ENCODE measurements around the gene ARL5A.
"Not testable (repeated sequence)": the region's sequence is repeated elsewhere in the genome, so short reads cannot be mapped to it uniquely, and the experiment has no call there.

Gene ARL5A, protein sequence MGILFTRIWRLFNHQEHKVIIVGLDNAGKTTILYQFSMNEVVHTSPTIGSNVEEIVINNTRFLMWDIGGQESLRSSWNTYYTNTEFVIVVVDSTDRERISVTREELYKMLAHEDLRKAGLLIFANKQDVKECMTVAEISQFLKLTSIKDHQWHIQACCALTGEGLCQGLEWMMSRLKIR

DNA sequence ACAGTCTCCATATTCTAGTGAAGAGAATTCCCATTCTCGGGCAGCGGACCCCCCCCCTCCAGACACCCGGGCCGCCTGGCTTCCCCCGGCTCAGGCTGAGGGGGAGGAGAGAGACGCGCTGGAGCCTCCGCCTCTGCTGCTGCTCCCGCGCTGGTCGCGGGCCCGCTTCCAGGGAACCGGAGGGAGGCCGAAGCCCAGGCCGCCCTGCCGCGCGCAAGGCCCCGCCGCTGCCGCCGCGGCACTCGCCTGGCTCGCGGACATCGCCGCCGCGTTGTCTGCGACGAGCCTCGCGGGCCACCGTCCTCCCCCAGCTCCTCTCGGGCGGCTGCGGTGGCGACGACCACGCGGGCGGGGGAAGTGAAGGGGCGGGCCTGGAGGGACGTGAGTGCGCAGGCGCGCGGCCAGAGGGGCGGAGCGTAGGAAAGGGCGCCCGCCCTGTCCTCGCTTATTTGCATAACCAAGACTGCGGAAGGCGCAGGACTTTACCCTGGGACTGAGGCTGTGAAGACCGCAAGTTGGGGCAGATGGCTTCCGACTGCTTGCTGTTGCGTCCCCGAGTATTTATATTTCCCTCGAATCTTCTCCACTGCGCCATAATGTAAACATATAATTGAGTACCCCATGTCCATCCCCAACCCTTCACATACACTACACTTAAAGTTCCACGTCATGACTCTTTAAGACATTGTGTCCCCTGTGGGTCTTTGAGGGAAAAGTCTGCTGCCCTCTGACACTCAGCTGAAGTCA lies at the start of gene ARL5A:
ARL5A (minus strand) TSS at position 279 of the 747 bp plus-strand sequence; CDS start at position 34, 245 bp downstream.
- DNase-seq (ENCODE audit: low read depth, low spot score), result peak; percentile 97

DNA sequence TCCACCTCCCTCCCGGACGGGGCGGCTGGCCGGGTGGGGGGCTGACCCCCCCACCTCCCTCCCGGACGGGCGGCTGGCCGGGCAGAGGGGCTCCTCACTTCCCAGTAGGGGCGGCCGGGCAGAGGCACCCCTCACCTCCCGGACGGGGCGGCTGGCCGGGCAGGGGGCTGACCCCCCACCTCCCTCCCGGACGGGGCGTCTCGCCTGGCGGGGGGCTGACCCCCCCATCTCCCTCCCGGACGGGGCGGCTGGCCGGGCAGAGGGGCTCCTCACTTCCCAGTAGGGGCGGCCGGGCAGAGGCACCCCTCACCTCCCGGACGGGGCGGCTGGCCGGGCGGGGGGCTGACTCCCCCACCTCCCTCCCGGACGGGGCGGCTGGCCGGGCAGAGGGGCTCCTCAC lies 47.4 kb upstream of the ARL5A start:
- DNase-seq (ENCODE audit: low read depth, low spot score), result not testable (repeated sequence)

DNA sequence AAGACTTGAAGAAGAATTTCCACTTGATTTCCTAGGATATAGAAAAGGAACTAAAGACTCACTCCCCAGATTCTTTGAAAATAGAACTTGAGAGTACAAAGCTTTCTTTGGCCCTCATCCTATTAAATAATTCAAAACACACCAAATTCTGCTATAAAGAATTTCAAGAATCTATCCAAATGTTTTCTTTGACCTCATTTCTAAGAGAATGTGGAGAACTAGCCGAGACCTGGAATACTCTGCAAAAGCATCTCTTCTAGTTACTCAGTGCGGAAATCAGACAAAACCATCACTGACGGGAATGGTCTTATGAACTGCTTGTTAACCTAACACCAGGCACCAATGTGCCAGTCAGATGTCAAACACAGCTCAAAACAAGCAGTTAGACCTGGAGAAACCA lies 44.2 kb upstream of the ARL5A start:
- no peak for DNase-seq (ENCODE audit: low read depth, low spot score)

DNA sequence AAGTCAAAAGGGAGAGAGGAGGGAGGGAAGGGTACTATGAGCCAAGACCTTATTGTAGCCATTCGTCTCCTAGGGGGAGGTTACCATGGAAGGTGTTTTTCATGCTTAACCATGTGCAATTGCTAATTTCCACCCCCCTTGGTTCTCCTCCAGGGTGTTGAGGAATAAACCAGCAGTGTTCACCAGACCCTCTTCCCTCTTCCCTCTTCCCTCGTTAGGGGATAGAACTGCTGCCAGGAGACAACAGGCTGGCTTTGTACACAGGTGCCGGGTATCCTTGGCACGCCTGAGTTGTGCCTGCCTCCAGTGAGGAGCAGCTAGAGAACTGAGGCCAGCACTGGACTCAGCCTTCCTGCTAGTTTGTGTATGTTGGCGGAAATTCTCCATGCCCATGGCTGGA lies 41.1 kb upstream of the ARL5A start:
- DNase-seq (ENCODE audit: low read depth, low spot score), result no peak

DNA sequence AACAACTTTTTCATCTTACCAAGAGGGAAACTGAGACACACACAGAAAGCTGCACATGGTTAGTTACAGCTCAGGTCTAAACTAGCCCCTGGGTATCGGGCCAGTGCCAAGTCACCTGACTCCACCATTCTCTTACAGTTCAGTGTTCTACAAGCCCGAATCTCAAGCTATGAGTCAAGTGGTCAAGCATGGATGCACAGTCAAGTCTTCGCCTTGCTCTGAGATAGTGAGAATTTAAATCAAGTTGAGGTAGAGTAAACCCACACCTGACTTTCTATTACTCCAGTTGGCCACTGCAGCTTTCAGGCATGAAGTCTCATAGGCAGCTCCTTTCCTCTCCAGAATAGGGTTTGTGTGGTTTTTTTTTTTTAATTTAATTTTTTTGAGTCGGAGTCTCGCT lies 34.5 kb upstream of the ARL5A start:
- DNase-seq (ENCODE audit: low read depth, low spot score), result no peak

DNA sequence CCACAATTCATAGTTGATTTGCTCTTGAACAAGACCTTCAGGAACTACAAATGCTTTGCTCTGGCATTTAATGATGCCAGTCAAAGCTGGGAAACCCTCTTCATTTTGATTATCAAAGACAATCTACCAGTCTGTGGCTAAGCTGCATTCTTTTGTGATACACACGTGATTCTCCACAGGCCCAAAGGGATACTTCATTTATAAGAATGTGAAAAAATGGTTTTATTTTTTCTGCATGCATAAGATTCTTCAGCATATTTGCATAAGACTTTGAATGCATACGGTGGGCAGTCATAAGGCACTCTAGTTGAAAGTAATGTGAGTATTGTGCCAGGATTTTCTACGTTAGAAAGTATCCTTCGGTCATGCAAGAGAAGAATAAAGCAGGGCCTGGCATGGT lies 33.0 kb upstream of the ARL5A start:
- DNase-seq (ENCODE audit: low read depth, low spot score), result no peak

DNA sequence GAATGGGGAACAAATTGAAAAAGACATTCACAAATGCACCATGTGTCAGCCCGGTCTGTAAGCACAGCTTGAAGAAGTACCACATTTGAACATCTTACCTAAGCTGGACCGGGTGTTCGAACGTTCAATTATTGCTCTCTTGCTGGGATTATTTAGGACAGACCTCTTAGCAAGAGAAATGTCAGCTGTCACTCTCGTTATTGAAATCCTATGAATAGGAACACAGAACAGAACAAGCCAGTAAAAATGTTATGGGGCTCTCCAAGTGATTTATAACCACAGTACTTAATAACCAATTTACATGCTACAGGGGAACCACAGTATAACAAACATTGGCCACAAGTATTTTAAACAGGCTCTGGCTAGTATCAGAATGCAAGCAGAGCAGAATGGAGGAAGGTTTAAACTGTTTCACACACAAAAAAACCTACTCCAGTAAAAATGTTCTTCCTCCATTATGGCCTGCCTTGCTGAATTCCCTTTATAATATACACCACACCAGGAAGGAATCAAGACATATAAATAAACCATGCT lies 32.5 kb upstream of the ARL5A start:
- no peak for DNase-seq (ENCODE audit: low read depth, low spot score)

DNA sequence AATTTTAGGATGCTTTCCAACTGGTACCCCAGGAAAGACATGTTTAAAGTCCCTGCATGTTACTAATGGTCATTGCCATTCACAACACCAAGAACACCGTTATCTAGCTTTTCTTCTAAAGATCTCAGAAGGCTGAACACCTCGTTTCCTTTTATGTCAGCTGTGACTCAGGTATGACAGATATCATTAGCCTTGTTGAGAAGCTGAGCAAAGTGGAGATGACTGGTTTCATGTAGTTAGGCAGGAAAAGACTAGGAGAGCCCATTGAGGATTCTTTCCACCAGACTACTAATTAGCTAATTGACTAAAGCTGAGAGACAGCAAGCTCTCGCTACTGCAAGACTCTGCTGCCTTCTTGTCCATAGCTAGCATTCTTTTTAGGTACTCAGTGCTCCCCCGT lies 32.0 kb upstream of the ARL5A start:
- no peak for DNase-seq (ENCODE audit: low read depth, low spot score)

DNA sequence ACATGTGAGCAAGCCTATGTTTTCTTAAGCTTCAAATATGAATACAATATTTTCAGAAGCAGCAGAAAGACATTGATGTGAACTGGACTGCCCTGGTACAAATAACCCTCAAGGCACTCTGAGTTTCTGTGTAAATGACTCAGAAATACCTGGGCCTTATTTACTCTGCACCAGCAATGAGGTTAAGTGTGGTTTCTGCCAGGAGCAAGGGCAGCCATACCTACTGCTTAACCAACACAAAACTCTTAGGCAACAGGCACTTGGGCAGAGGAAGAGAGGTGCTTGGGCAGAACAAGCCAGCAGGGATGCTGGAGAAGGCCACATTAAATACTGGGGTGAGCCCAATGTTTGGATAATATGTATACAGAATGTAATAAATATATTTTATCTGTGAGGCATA lies 29.4 kb upstream of the ARL5A start:
- no peak for DNase-seq (ENCODE audit: low read depth, low spot score)

DNA sequence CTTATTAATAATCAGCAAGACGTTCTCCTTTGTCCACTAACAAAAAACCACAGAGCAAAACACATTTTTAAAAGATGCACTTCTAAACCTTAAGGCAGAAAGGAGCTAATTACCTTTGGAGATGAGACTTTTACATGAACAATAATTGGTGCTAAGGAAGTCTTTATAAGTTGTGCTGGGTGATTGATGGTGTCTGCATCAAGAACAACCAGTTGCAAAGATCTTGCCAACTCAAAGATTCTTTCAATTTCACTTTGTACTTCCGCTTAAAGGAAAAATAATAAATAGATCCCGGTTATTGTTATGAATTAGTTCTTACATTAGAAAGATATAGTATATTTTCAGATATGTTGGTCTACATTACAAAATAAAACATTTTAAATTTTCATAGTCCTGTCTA lies 26.9 kb upstream of the ARL5A start:
- no peak for DNase-seq (ENCODE audit: low read depth, low spot score)

DNA sequence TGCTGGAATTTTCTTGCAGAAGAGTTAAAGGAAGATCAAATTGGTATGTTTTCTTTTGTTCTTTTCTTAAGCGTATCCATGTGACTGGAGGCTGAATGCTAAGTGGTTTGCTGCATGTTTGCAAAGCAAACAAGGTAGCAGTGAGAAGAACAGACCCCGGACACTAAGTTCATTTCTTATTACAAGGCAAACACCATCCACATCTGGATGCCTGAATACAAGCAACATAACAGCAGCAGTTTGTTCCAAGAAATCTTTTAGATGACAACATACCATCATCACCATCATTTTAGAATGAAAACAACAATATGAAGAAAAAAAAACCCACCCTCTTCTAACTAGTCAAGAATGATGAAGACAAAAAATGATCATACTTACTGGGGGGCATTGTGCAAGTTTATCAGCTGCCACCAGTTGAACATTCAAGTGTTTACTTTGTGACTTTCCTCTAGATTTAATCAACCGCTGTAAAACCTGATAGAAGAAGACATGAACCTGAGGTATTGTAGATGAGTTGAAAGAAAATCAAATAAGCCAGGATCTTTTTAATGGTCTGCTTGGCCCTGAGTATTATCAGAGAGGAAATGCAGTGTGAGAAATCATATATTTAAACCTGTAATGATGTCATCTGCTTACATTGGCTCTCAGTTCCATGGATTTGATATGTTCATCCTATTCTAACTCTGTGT lies 25.0 kb upstream of the ARL5A start:
- DNase-seq (ENCODE audit: low read depth, low spot score), result no peak

DNA sequence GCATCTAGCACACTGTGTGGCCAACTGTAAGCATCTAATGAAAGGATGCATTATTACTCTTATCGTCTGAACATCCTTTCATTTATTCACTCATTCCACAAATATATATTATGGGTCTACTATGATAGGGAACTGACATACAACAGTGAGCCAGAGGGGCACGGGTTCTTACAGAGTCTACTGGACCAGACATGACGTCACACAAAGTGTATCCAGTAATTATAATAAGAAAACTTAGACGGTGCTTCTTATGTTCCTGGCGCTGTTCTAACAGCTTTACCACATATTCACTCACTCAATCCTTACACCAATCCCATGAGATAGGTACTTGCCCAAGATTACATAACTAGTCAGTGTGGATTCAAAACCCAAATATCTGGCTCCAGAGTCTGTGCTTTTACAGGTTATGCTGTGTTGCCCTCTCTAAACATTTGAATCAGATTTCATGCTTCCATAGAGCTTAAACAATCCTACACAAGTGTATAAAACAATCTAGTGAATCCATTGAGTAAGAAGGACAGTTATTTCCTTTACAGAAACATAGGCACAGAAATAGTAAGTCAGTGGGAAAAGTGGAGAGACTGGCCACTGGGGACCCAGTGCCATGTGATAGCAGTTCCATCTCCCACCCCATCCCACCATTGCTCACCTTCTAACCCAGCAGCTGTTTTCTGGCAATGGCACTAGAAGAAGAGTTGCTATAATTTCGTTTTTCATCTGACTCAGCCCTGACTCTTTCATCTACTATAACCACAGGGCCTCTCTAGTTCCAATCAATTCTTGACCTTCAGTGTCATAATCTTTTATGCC lies 24.2 kb upstream of the ARL5A start:
- no peak for DNase-seq (ENCODE audit: low read depth, low spot score)

DNA sequence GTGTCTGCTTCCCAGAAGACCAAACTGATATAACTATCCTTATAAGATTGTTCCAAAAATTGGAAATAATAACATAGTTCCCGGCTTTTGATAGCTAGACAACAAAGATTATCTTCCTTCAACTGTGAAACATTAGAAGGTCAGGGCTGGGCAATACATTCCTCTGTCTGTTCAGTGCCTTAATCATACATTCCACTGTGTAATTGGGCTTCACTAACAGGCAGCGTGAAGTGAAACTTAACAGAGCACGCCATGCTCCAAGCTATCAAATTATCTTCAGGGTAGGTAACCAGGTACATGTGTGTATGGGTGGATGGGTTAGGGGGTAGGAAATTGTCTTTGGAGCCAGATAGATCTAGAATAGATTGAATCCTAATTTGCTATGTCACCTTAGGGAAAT lies 23.5 kb upstream of the ARL5A start:
- no peak for DNase-seq (ENCODE audit: low read depth, low spot score)

DNA sequence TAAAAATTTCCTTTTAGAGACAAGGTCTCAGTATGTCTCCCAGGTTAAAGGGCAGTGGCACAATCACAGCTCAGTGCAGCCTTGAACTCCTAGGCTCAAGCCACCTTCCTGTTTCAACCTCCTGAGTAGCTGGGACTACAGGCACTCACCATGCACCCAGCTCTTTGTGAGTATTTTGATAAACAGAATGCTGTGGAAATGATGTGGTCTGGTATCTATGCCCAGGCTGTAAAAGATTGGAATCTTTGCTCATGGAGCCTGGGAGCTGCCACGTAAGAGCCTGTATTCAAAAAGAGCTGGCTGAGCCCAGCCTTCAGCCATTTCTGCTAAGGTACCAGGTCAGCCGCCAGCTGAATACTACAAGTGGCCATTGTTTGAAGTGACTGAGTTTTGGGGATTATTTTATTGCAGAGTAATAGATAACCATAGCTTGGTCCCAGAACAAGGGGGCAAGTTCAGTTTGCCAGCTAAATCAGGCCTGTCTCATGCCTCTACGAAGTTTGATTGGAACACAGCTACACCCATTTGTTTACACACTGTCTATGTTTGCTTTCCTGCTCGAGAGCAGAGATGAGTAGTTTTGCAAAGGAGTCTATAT lies 21.3 kb upstream of the ARL5A start:
- DNase-seq (ENCODE audit: low read depth, low spot score), result no peak

DNA sequence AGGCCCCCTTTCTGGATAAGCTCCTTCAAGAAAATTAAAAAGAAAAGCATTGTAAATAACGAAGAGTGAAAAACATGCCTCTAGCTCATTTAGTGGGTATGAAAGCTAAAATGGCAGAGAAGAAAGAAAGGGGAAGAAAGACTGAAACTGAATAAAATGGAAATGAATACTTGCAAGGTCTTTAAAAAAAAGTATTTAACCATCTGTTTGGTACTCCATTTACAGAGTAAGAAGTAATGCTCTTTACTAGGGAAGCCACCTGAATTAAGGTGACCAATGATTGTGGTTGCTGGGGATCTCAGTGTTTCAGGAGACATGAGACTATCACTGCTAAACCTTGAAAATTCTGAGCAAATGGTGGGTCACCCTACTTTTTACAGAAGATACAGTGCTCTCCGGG lies 17.7 kb upstream of the ARL5A start:
- no peak for DNase-seq (ENCODE audit: low read depth, low spot score)

DNA sequence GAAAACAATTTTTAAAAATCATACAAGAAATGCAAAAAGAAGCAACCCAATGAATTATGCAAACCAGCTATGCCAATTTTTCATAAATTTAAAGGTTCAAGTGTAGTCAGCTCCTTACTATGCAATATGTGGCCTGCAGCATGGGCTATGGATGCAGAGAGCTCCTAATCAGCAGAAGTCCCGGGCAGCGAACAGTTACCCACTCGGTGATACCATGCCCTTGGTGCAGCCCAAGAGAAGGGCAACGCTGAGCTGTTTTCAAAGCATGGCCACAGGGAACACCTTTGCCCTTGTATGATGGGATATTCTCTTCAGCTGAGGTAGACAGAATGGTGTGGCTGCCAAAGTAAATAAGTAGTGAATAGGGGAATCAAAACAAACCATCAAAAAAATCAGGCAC lies 17.3 kb upstream of the ARL5A start:
- no peak for DNase-seq (ENCODE audit: low read depth, low spot score)

DNA sequence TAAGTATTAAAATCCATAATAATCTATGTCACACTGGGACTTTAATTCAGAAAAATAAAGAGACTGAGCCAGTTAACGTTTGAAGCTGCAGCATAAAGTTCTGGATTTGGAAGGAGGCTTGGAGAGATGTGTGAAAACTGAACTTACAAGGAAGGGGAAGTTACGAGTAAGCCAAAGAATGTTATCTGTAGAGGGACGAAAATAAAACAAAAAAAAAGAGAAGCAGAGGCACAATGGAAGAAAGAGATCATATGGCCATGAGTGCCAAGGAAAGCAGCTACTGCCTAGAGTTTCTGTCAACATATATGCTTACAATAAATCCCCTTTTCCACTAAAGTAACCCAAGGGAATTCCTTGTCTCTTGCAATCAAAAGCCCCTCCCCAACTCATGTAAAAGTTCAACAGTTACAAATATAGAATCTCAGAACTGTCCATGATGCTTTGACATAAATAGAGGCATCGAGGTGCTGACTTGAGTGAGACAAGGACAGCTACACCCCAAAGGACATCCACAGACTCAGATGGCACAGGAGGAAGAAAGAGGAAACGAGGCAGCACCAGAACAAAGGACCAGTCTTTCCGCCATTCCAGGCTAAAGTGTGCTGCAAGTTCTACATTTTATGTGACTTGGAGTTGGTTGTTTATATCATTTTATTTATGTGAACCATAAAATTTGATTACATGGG lies 16.1 kb upstream of the ARL5A start:
- DNase-seq (ENCODE audit: low read depth, low spot score), result no peak

DNA sequence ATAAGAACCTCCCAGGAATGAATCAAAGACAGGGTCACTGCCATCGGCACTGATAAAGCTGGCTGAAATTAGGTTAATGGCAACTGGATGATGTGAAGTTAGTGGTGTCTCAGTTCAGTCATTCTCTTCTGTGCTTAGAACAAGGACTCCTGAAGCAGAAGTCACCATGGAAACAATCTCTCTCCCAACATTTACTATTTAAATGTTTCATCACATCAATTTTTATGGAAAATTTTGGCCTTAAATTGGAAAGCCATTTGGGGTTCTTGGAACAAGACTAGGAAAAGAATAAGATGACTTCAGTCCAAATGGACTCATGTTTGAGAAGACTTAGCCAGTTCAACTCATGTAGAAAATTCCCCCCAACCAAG lies 15.5 kb upstream of the ARL5A start:
- no peak for DNase-seq (ENCODE audit: low read depth, low spot score)

DNA sequence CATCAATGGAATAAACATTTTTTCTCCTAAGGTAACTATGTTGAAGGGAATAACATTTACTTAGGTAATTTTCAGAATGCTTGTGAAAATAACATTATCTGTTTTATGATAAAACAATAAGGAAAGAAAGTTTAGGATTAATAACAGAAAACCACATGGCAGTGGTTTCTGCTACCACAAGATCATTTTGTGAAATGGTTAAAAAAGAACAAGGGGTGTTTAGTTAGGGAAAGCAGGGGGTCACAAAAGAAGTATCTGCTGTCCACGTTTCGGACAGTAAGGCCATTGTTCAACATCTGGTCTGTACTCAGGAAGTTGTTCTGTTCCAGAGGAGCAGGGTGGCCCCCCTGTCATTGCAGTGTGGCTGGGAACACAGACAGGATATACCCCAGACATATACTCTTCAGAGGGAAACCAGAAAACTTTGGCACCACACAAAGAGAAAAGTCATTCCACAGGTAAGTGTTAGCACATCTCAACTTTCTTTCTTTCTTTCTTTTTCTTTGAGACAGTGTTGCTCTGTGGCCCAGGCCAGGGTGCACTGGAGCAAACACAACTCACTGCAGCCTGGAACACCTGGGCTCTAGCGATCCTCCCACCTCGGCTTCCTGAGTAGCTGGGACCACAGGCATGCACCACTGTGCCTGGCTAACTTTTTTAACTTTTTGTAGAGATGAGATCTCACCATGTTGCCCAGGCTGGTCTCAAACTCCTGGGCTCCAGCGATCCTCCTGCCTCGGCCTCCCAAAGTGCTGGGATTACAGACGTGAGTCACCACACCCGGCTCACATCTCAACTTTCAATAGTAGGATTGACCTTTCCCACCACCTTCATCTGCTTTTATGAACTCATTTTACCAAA lies 14.8 kb upstream of the ARL5A start:
- no peak for DNase-seq (ENCODE audit: low read depth, low spot score)

DNA sequence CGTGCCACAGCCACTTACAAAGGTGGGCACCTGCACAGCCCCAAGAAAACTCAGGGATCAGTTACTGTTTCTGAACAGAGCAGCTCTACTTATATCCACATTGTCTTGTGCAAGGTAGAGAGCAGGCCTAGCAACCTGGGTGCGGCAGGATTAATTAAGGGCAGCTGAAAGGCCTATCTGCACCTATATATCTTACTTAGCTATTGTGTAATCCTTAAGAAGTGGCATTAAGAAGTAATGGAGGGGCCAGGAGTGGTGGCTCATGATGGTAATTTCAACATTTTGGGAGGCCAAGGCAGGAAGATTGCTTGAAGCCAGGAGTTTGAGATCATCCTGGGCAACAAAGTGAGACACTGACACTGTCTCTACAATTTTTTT lies 12.8 kb upstream of the ARL5A start:
- no peak for DNase-seq (ENCODE audit: low read depth, low spot score)

Measured in ELF-1 (cell line).